Naive thymus-derived CD8-positive, alpha-beta T cell (primary cell): ENCODE results near the gene PANX2. TPM values are rescaled to one million over a fixed set of nuclear protein-coding genes. Genes with fewer than 3 reads are reported as not detected.
A peak's percentile ranks its signal among the peaks of the same experiment; 100 is the strongest.
"Not testable (repeated sequence)": the region's sequence is repeated elsewhere in the genome, so short reads cannot be mapped to it uniquely, and the experiment has no call there.

ENCODE experiments used
- ATAC-seq, 2 donors: fragments of 150-1000 bp; cut with Tn5 transposase in 1 of 2; sonication (Bioruptor Pico), chemical (Tn5 transposase) in 1 of 2; 1 replicate in 1 of 2; 2 replicates in 1 of 2; pipeline ENCODE4 v1.10.0; 2021; ENCODE audit warnings: mild to moderate bottlenecking in 2 of 2, moderate library complexity in 2 of 2
- POLR2A ChIA-PET: fragments of 350-600 bp; sonication (Branson Sonifier 250); formaldehyde crosslinking; loops from one replicate; lab custom pipeline; 2021; ENCODE audit warnings: antibody characterized with exemption; lab: Charles Lee
- DNase-seq, 10 donors: peaks; one replicate each; pipeline versions ENCODE4 v3.0.0 to v3.0.0-alpha.2; 2020 to 2022
- H3K27ac Mint-ChIP-seq, 10 donors: one replicate each; pipeline ENCODE4 v1.8.0; 2020 to 2022; ENCODE audit warnings: mild to moderate bottlenecking in 10 of 10, mixed read lengths in 10 of 10, moderate library complexity in 4 of 10, inconsistent platforms in 1 of 10
- H3K27me3 Mint-ChIP-seq, 5 donors: one replicate each; pipeline ENCODE4 v1.8.0; 2021 to 2022; ENCODE audit warnings: mixed read lengths in 5 of 5
- H3K36me3 Mint-ChIP-seq, 3 donors: one replicate each; pipeline ENCODE4 v1.8.0; 2020 to 2022; ENCODE audit warnings: mixed read lengths in 3 of 3, mild to moderate bottlenecking in 2 of 3, inconsistent platforms in 1 of 3
- H3K4me1 Mint-ChIP-seq, 4 donors: one replicate each; pipeline ENCODE4 v1.8.0; 2021 to 2022; ENCODE audit warnings: mixed read lengths in 4 of 4
- H3K4me3 Mint-ChIP-seq, 10 donors: one replicate each; pipeline ENCODE4 v1.8.0; 2020 to 2022; ENCODE audit warnings: mild to moderate bottlenecking in 10 of 10, mixed read lengths in 10 of 10, moderate library complexity in 6 of 10, inconsistent platforms in 1 of 10
- H3K9me3 Mint-ChIP-seq, 9 donors: one replicate each; pipeline ENCODE4 v1.8.0; 2020 to 2022; ENCODE audit warnings: mixed read lengths in 9 of 9, mild to moderate bottlenecking in 3 of 9, inconsistent platforms in 1 of 9, moderate library complexity in 1 of 9
- polyA plus RNA-seq, 3 donors: library from polyadenylated mRNA; unstranded; fragments of 300-500 nt; fragmentation: Illumina TruSeq; gene quantifications; one replicate each; pipeline ENCODE4 v1.2.3, GENCODE V29; 2021
- total RNA-seq, 8 experiments: library from RNA in 2 of 8; stranded (reverse) in 2 of 8; gene quantifications; one replicate each; pipeline ENCODE4 v1.2.3 and lab custom pipeline; 2021 to 2026

The PANX2 gene
- total and polyA plus RNA-seq, 5 experiments from 2014 or later: 0.25 to 0.26 TPM; not detected in 3

DNA sequence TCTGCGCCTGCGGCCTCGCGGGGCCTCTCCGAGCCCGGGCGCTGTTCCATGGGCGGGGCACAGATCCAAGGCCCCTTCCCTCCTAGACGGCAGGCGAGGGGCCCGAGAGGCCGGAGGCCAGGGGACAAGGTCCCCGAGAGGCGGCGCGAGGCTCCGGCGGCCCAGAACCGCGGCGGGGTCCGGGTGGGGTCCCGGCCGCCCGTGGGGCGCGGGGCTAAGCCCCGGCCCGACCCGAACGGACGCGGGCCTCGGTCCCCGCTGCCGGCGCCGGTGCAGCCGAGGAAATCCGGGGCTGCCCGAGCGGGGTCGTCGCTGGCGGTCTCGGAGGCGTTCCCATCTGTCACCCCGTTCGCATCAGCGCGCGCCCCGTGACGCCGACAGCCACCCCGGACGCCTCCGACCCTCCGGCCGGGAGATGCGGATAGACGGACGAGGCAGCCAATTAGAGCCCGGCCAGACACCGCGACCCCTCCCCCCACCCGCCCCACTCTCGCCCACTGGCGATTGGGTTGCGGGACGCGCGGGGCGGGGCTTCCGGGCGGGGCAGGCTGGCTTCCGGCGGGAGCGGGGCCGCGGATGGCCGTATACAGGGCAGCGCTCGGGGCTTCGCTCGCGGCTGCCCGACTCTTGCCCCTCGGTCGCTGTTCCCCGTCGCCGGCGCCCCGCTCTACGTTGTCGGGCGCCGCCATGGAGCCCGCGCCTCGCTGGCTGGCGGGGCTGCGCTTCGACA lies 30.1 kb downstream of the PANX2 start, which contains the start of gene SELENOO:
Gene SELENOO, plus strand, starts transcription at position 551 of the 730 bp plus-strand sequence. Its CDS starts 26 bp downstream, at position 577.
- ATAC-seq (peak; percentile 86 to 88), DNase-seq (peak; percentile 82 to 92 (median 86))
- Mint-ChIP-seq H3K27ac (peak within 1 kb of the TSS in 8 of 10 donors; percentile 71 to 94 (median 89)), H3K36me3 (peaks cover 0 to 23% (median 0%) of the 10 kb centered on the region in 3 donors), H3K4me3 (peak within 1 kb of the TSS; percentile 73 to 88 (median 84)), H3K4me1 (peaks cover 9 to 41% (median 38%) of the 10 kb centered on the region in 4 donors), H3K9me3 (no peaks in the 10 kb centered on the region), H3K27me3 (no peaks in the 10 kb centered on the region)
- POLR2A ChIA-PET: interaction anchor here (0.9 to 2.5 kb wide), 7 partner anchors 10 to 420 kb away, joined by 3 to 23 read pairs (median 3); partner anchors contain the start of genes HDAC10, NCAPH2 and TUBGCP6

DNA sequence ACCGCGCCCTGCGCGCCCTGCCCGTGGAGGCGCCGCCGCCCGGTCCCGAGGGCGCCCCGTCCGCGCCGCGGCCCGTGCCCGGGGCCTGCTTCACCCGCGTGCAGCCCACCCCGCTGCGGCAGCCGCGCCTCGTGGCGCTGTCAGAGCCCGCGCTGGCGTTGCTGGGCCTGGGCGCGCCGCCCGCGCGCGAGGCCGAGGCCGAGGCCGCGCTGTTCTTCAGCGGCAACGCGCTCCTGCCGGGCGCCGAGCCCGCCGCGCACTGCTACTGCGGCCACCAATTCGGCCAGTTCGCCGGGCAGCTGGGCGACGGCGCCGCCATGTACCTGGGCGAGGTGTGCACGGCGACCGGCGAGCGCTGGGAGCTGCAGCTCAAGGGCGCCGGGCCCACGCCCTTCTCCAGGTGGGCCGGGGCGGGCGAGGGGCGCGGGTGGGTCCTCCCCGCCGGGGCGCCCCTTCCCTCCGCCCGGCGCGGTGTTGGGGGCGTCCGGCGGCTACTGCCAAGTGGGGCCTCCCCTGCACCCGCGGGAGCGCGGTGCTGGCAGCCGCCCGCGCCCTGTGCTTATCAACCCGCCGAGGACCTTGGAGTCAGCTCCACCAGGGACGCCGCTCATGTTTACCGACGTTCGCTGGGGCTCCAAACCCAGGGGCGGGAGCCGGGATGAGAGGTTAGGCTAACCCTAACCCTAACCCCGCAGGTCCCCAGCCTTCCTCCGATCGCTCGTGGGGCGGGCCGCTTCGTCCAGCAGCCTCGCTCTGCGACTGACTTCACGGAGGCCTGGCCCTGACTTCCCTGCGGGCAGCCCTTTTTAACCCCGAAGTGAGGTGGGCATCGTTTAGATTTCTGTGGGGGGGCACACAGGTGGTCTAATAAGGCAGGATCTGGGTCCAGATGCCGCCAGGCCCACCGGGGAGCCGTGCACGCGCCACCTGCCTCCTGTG lies 30.9 kb downstream of the PANX2 start:
- no peaks in the 10 kb centered on the region for H3K9me3 Mint-ChIP-seq
- H3K4me1 Mint-ChIP-seq: peaks cover 10 to 43% (median 36%) of the 10 kb centered on the region in 4 donors
- H3K4me3 Mint-ChIP-seq: peak overlapping the region; percentile 73 to 88 (median 84)
- H3K27ac Mint-ChIP-seq: peak overlapping the region in 8 of 10 donors; percentile 64 to 94 (median 86)
- DNase-seq (no peak), ATAC-seq (peak; percentile 39 to 50)
- POLR2A ChIA-PET: interaction anchor here (0.9 to 1.5 kb wide), 6 partner anchors 11 to 420 kb away, joined by 3 to 20 read pairs (median 3); partner anchors contain the start of genes HDAC10, NCAPH2 and TUBGCP6
- H3K27me3 Mint-ChIP-seq: no peaks in the 10 kb centered on the region
- H3K36me3 Mint-ChIP-seq: peaks cover 0 to 22% (median 0%) of the 10 kb centered on the region in 3 donors

DNA sequence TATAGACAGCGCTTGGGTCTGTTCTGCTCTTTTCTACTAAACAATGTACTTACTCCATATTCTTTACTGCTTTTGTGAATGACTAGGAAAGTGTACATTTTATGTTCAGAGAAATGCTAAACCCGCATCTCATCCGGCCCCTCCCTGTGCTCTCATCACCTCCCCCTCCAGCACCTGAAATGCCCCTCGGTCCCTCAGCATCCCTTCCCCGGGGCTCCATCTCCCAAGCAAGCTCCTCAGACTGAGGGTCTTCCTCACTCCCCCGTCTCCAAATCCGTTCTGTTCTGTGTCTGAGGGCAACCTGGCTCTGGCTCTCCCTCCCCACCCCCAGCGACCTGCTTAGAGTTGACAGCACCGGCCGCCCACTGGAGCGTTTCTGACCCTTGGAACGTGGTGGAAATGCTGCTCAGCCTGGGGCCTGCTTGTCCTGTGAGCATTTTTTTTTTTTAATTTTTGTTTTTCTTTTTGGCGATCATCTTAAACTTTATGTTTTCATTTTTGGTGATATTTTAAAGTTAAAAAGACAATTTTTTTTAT lies 31.7 kb downstream of the PANX2 start:
- Mint-ChIP-seq H3K4me1 (peaks cover 11 to 45% (median 36%) of the 10 kb centered on the region in 4 donors), H3K27me3 (no peaks in the 10 kb centered on the region), H3K27ac (peak overlapping the region in 8 of 10 donors; percentile 64 to 94 (median 86)), H3K4me3 (peak overlapping the region; percentile 73 to 88 (median 84)), H3K36me3 (peaks cover 0 to 22% (median 0%) of the 10 kb centered on the region in 3 donors), H3K9me3 (no peaks in the 10 kb centered on the region)
- POLR2A ChIA-PET: interaction anchor here (1.2 to 1.5 kb wide), 4 partner anchors 11 to 419 kb away, joined by 3 to 20 read pairs (median 4); partner anchors contain the start of gene TUBGCP6
- DNase-seq (no peak), ATAC-seq (no peak)

GRCh38 chr22:50203288-50203687 lies 32.8 kb downstream of the PANX2 start:
- peak overlapping the region in 5 of 10 donors; percentile 10 to 69 (median 12) for H3K4me3 Mint-ChIP-seq
- no peak for DNase-seq
- H3K4me1 Mint-ChIP-seq: peaks cover 11 to 46% (median 38%) of the 10 kb centered on the region in 4 donors

DNA sequence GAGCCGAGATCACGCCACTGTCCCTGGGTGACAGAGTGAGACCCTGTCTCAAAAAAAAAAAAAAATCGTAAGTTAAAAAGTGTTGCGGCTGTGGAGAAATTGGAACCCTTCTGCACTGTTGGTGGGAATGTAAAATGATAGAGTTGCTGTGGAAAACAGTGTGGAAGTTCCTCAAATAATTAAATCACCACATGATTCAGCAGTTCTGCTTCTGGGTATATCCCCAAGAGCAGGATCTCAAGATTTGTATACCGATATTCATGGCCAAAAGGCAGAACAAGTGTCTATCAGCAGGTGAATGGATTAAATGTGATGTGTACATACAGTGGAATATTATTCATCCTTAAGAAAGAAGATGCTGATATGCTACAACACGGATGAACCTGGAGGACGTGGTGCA lies 34.0 kb downstream of the PANX2 start:
- DNase-seq (no peak), ATAC-seq (no peak)
- peaks cover 11 to 45% (median 36%) of the 10 kb centered on the region in 4 donors for H3K4me1 Mint-ChIP-seq
- no peaks in the 10 kb centered on the region for H3K9me3 Mint-ChIP-seq
- H3K36me3 Mint-ChIP-seq: peaks cover 0 to 32% (median 0%) of the 10 kb centered on the region in 3 donors
- H3K27ac Mint-ChIP-seq: peak overlapping the region in 4 of 10 donors; percentile 19 to 87 (median 44)
- POLR2A ChIA-PET: interaction anchor here (0.9 kb wide), 1 partner anchor 12 kb away, joined by 3 read pairs; no protein-coding TSS in a partner anchor
- no peak overlapping the region for H3K4me3 Mint-ChIP-seq
- H3K27me3 Mint-ChIP-seq: no peaks in the 10 kb centered on the region

More at GRCh38 chr22:50203288-50203687, 32.8 kb downstream of the PANX2 start:
- POLR2A ChIA-PET: no interaction called here
- ATAC-seq: no peak
- Mint-ChIP-seq H3K36me3 (peaks cover 0 to 29% (median 0%) of the 10 kb centered on the region in 3 donors), H3K27ac (no peak overlapping the region), H3K9me3 (no peaks in the 10 kb centered on the region), H3K27me3 (no peaks in the 10 kb centered on the region)

- POLR2A ChIA-PET: interaction anchor here (0.7 to 0.9 kb wide), 2 partner anchors 13 to 56 kb away, joined by 3 read pairs; no protein-coding TSS in a partner anchor
- not testable (repeated sequence) for ATAC-seq, DNase-seq, H3K9me3 Mint-ChIP-seq, H3K27me3 Mint-ChIP-seq, H3K4me3 Mint-ChIP-seq
- H3K4me1 Mint-ChIP-seq: peaks cover 14 to 45% (median 37%) of the 10 kb centered on the region in 4 donors
- H3K27ac Mint-ChIP-seq: peak overlapping the region in 7 of 10 donors; percentile 15 to 87 (median 44)
- H3K36me3 Mint-ChIP-seq: peaks cover 2 to 36% (median 4%) of the 10 kb centered on the region in 3 donors
These were observed 34.5 kb downstream of the PANX2 start for GRCh38 chr22:50204998-50205397.

GRCh38 chr22:50205781-50206569 lies 35.4 kb downstream of the PANX2 start:
- POLR2A ChIA-PET: interaction anchor here (0.6 to 1.5 kb wide), 5 partner anchors 11 to 57 kb away, joined by 3 to 4 read pairs (median 3); partner anchors contain the start of gene HDAC10
- peaks cover 2 to 39% (median 4%) of the 10 kb centered on the region in 3 donors for H3K36me3 Mint-ChIP-seq
- no peak overlapping the region for H3K4me3 Mint-ChIP-seq
- H3K27me3 Mint-ChIP-seq: no peaks in the 10 kb centered on the region
- H3K4me1 Mint-ChIP-seq: peaks cover 14 to 47% (median 37%) of the 10 kb centered on the region in 4 donors
- ATAC-seq: no peak
- H3K9me3 Mint-ChIP-seq: no peaks in the 10 kb centered on the region
- DNase-seq: no peak
- H3K27ac Mint-ChIP-seq: peak overlapping the region in 2 of 10 donors; percentile 22 to 62

GRCh38 chr22:50206599-50206998 lies 36.1 kb downstream of the PANX2 start:
- peaks cover 2 to 43% (median 4%) of the 10 kb centered on the region in 3 donors for H3K36me3 Mint-ChIP-seq
- H3K9me3 Mint-ChIP-seq: no peaks in the 10 kb centered on the region

DNA sequence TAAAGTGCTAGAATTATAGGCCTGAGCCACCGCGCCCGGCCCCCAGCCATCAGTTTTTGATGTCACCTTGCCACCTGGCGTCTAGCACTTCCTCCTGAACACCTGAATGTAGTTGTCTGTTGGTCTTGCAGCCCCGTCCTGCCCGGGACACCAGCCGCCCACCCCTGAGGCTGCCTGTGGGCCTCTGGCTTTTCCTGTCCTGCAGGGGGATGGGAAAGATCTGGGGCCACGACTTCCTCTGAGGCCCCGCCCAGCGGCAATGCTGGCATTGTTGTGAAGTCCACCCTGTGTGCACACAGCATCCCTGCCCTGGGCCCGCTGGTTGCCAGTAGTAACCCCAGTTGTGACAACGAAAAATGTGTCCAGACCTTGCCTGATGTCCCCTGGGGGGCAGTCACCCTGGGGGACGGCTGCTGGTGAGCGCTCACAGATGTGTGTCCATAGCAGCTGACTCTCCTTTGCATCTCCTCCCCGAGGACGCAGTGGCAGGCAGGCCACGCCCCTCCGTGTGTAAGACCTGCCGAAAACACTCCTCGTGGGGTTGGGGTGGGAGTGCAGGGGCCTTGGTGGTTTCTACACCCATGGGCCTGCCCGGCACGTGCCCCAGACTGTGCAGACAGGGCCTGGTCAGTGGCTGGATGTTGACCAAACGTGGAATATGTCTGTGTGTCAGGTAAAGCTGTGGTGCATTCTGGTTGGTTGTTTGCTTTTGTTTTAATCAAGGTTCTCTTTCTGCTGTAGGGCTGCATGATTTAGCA lies 37.0 kb downstream of the PANX2 start:
- ATAC-seq (no peak), DNase-seq (no peak)
- POLR2A ChIA-PET: interaction anchor here (0.9 to 1.5 kb wide), 2 partner anchors 13 to 44 kb away, joined by 3 to 4 read pairs; partner anchors contain the start of gene HDAC10
- Mint-ChIP-seq H3K27ac (peak overlapping the region in 4 of 10 donors; percentile 9 to 76 (median 32)), H3K4me1 (peaks cover 13 to 48% (median 30%) of the 10 kb centered on the region in 4 donors), H3K9me3 (no peaks in the 10 kb centered on the region), H3K36me3 (peaks cover 2 to 49% (median 5%) of the 10 kb centered on the region in 3 donors), H3K27me3 (no peaks in the 10 kb centered on the region), H3K4me3 (no peak overlapping the region)

More at GRCh38 chr22:50206599-50206998, 36.1 kb downstream of the PANX2 start:
- ATAC-seq: no peak
- Mint-ChIP-seq H3K27ac (peak overlapping the region in 2 of 10 donors; percentile 25 to 62), H3K27me3 (no peaks in the 10 kb centered on the region), H3K4me3 (peak overlapping the region in 1 of 10 donors; percentile 45), H3K4me1 (peaks cover 14 to 51% (median 37%) of the 10 kb centered on the region in 4 donors)
- DNase-seq: peak in 1 of 10 donors; percentile 58
- POLR2A ChIA-PET: interaction anchor here (0.6 to 1.5 kb wide), 3 partner anchors 12 to 45 kb away, joined by 3 to 4 read pairs (median 4); partner anchors contain the start of gene HDAC10

- DNase-seq (peak in 1 of 10 donors; percentile 55), ATAC-seq (no peak)
- H3K27me3 Mint-ChIP-seq: no peaks in the 10 kb centered on the region
- H3K4me3 Mint-ChIP-seq: no peak overlapping the region
- POLR2A ChIA-PET: interaction anchor here (0.7 to 1.1 kb wide), 2 partner anchors 18 to 22 kb away, joined by 3 read pairs; no protein-coding TSS in a partner anchor
- no peaks in the 10 kb centered on the region for H3K9me3 Mint-ChIP-seq
- H3K4me1 Mint-ChIP-seq: peaks cover 17 to 50% (median 30%) of the 10 kb centered on the region in 4 donors
- H3K27ac Mint-ChIP-seq: peak overlapping the region in 3 of 10 donors; percentile 25 to 66 (median 27)
- H3K36me3 Mint-ChIP-seq: peaks cover 4 to 51% (median 9%) of the 10 kb centered on the region in 3 donors
These were observed 38.0 kb downstream of the PANX2 start for GRCh38 chr22:50208430-50208938.
